Activated T-cell treated with anti-CD3 and anti-CD28 coated beads, Interleukin-2, amount 50 U/mL, for 24 hours (primary cell): Measurements from ENCODE around the gene THSD4.
"Not testable (repeated sequence)": the region's sequence is repeated elsewhere in the genome, so short reads cannot be mapped to it uniquely, and the experiment has no call there.

Experiments
- DNase-seq: peaks from one replicate; pipeline ENCODE4 v3.0.0-alpha.2; 2020
- H3K27ac Mint-ChIP-seq: 2 replicates; pipeline ENCODE4 v1.8.0; 2020; ENCODE audit warnings: mild to moderate bottlenecking, mixed read lengths
- H3K27me3 Mint-ChIP-seq: 2 replicates; pipeline ENCODE4 v1.8.0; 2020; ENCODE audit warnings: mixed read lengths
- H3K36me3 Mint-ChIP-seq: 2 replicates; pipeline ENCODE4 v1.8.0; 2020; ENCODE audit warnings: low read depth, mixed read lengths
- H3K4me1 Mint-ChIP-seq: 2 replicates; pipeline ENCODE4 v1.8.0; 2020; ENCODE audit warnings: low read depth, mixed read lengths
- H3K4me3 Mint-ChIP-seq: 2 replicates; pipeline ENCODE4 v1.8.0; 2020; ENCODE audit warnings: mild to moderate bottlenecking, moderate library complexity, mixed read lengths
- H3K9me3 Mint-ChIP-seq: 2 replicates; pipeline ENCODE4 v1.8.0; 2020; ENCODE audit warnings: mixed read lengths

The THSD4 gene

DNA sequence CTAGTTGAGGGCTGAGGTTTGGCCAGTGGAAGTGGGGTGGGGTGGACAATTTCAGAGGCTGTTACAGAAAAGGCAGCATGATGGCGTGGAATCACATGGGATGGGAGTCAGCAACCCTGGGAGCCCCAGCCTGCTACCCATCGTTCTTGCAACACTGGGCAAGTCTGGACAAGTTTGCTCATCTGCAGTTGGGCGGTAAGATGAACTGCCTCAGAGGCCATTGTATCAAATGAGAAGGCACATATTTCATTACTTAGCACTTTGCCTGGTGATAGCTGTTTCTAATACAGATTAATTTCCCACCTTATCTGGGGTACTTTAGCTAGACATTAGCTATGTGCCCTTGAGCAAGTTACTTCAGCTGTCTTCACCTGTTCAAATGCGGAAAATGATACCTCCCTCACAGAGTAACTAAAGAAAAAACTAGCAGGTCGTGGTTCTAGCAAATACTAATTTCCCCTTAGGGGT is 248.9 kb downstream of the THSD4 start:
- peaks cover 4% of the 10 kb centered on the region for H3K27me3 Mint-ChIP-seq

DNA sequence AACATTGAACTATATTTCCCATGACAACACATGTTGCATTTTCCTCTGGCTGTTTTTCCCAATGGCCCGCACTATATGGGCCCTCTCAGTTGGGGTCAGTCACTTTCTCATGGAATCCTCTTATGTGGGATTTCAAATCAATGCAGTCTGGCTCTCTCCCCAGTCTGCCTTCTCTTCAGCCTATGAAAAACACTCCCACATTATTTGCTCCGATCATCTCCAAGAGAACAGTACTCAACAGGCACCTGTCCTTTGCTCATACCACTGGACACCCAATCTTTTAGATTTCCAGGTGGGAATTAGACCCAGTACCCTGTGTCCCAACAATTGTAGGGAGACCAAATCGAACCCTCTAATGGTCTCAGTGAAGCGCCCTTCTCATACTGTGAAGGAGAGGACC is 251.3 kb downstream of the THSD4 start:
- Mint-ChIP-seq H3K9me3 (peaks cover 16% of the 10 kb centered on the region), H3K4me3 (no peak overlapping the region), H3K36me3 (peaks cover 2% of the 10 kb centered on the region), H3K27ac (no peak overlapping the region), H3K27me3 (peaks cover 4% of the 10 kb centered on the region), H3K4me1 (no peaks in the 10 kb centered on the region)
- no peak for DNase-seq

More for the DNA sequence above, 248.9 kb downstream of the THSD4 start:
- H3K36me3 Mint-ChIP-seq = no peaks in the 10 kb centered on the region
- no peak overlapping the region for H3K27ac Mint-ChIP-seq
- no peaks in the 10 kb centered on the region for H3K4me1 Mint-ChIP-seq
- peaks cover 7% of the 10 kb centered on the region for H3K9me3 Mint-ChIP-seq
- H3K4me3 Mint-ChIP-seq = no peak overlapping the region
- no peak for DNase-seq

DNA sequence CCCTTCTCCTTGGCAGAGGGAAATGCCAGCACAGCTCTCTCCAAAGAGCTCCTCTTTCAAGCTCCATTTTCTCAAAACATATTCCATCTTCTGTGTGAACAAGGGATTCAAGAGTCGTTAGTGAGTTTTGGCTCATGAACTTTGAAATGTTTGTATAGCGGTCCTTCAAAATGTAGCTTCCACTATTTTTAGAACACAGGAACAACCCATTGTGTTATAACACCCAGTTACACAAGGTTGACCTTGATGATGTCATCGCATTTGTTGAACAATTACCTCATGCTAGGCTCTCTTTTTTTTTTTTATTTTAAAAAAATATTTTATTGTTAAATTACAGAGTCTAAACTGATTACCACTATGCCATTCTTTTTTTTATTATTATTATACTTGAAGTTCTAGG is 251.7 kb downstream of the THSD4 start:
- peaks cover 4% of the 10 kb centered on the region for H3K27me3 Mint-ChIP-seq
- H3K27ac Mint-ChIP-seq = no peak overlapping the region
- H3K9me3 Mint-ChIP-seq = peaks cover 16% of the 10 kb centered on the region
- no peak overlapping the region for H3K4me3 Mint-ChIP-seq
- H3K4me1 Mint-ChIP-seq = peaks cover 1% of the 10 kb centered on the region
- peaks cover 2% of the 10 kb centered on the region for H3K36me3 Mint-ChIP-seq
- DNase-seq = no peak

DNA sequence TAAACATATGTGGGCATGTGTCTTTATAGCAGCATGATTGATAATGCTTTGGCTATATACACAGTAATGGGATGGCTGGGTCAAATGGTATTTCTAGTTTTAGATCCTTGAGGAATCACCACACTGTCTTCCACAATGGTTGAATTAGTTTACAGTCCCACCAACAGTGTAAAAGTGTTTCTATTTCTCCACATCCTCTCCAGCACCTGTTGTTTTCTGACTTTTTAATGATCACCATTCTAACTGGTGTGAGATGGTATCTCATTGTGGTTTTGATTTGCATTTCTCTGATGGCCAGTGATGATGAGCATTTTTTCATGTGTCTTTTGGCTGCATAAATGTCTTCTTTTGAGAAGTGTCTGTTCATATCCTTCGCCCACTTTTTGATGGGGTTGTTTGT is 252.5 kb downstream of the THSD4 start:
- not testable (repeated sequence) for H3K27ac Mint-ChIP-seq, H3K27me3 Mint-ChIP-seq, H3K4me3 Mint-ChIP-seq

DNA sequence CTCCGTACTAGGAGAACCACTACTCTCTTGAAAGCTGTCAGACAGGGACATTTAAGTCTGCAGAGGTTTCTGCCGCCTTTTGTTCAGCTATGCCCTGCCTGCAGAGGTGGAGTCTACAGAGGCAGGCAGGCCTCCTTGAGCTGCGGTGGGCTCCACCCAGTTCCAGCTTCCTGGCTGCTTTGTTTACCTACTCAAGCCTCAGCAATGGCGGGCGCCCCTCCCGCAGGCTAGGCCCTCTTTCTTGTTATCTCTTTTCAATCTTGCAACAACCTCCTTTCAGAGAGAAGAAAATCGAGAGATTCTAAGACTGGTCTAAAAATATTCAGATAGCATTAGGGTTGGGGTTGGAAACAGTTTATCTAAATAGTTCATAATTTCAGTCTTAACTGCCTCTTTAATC is 257.5 kb downstream of the THSD4 start:
- H3K4me1 Mint-ChIP-seq = peaks cover 26% of the 10 kb centered on the region
- not testable (repeated sequence) for H3K36me3 Mint-ChIP-seq

More for the DNA sequence above, 252.5 kb downstream of the THSD4 start:
- H3K9me3 Mint-ChIP-seq = peaks cover 16% of the 10 kb centered on the region
- not testable (repeated sequence) for H3K36me3 Mint-ChIP-seq, DNase-seq, H3K4me1 Mint-ChIP-seq

DNA sequence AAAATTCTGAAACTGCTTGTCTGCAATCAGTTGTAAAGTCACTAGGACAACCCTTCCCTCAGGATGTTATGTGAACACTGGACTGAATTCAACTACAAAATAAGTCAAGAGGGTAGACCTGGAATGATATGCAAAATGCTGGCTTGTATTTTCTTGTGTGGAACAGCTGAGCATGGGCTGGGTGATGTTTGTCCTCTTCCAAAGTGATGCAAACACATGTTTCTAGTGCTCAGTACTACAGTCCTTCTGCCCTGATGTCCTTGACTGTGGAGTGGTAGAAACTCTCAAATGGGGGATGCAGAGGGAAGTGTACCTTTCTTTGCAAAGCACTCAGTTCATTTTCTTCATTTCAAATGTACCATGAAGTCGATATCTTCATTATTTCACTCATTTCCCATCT is 258.6 kb downstream of the THSD4 start:
- no peak for DNase-seq
- Mint-ChIP-seq H3K9me3 (peaks cover 9% of the 10 kb centered on the region), H3K4me1 (peaks cover 26% of the 10 kb centered on the region), H3K27me3 (peaks cover 13% of the 10 kb centered on the region), H3K4me3 (no peak overlapping the region), H3K27ac (no peak overlapping the region), H3K36me3 (peaks cover 2% of the 10 kb centered on the region)

More for the DNA sequence above, 257.5 kb downstream of the THSD4 start:
- Mint-ChIP-seq H3K4me3 (peak overlapping the region; percentile 14), H3K27me3 (peaks cover 13% of the 10 kb centered on the region), H3K27ac (peak overlapping the region; percentile 61)
- DNase-seq = peak; percentile 30
- H3K9me3 Mint-ChIP-seq = not testable (repeated sequence)

DNA sequence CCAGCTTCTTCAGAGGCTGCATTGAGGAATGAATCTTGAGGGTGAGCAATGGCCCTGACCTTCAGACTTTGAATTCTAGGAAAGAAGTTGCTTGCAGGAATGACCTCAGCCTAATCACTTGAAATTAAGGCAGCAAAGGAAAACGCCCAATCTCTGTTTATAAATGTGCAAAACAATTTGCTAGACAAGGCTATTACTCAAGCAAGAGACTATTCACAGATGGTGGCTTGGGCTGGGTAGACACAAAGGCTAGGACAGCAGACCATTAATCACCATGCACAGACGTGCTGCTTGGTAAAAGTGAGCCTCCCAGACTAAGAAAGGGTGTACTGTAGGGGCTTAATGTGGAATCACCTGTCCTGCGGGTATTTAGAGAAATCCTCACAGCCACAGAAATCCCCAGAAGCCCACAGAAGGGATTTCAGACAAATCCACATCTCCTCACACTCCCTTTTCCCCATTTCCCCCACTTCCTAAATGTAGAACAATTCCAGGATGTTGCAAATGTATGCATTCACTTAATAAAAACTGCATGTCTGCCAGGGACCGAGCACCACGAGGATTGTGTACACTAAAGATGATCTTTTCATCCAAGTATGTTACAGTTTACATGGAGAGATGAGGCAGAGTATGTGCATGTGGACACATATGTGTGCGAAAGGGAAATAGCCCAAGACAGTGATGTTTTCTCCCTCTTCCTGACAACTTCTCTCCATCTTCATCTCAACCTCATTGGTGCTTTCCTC is 259.5 kb downstream of the THSD4 start:
- peaks cover 13% of the 10 kb centered on the region for H3K27me3 Mint-ChIP-seq
- H3K4me3 Mint-ChIP-seq = no peak overlapping the region
- DNase-seq = no peak
- H3K27ac Mint-ChIP-seq = no peak overlapping the region
- peaks cover 8% of the 10 kb centered on the region for H3K9me3 Mint-ChIP-seq
- H3K36me3 Mint-ChIP-seq = peaks cover 1% of the 10 kb centered on the region
- H3K4me1 Mint-ChIP-seq = peaks cover 26% of the 10 kb centered on the region

DNA sequence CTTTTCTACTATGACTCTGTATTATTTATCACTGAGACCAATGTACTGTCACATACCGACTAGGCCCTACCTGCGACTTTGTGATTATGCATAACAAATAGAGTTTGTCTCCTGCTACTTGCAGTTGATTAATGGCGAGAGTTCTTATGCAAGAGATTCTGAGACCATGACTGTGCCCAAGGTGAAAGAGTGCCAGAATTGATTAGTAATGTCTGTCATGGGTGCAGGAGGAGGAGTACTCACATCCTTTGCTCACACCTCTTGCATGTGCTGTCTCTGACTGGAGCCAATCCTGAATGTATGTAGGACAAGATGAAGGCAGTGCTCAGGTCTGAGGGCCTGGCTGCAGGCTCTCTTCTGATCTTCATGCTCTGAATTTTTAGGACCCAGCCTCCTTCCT is 260.7 kb downstream of the THSD4 start:
- no peaks in the 10 kb centered on the region for H3K9me3 Mint-ChIP-seq
- no peaks in the 10 kb centered on the region for H3K36me3 Mint-ChIP-seq
- H3K4me1 Mint-ChIP-seq = peaks cover 26% of the 10 kb centered on the region
- no peak overlapping the region for H3K4me3 Mint-ChIP-seq
- peaks cover 13% of the 10 kb centered on the region for H3K27me3 Mint-ChIP-seq
- H3K27ac Mint-ChIP-seq = no peak overlapping the region
- DNase-seq = no peak

DNA sequence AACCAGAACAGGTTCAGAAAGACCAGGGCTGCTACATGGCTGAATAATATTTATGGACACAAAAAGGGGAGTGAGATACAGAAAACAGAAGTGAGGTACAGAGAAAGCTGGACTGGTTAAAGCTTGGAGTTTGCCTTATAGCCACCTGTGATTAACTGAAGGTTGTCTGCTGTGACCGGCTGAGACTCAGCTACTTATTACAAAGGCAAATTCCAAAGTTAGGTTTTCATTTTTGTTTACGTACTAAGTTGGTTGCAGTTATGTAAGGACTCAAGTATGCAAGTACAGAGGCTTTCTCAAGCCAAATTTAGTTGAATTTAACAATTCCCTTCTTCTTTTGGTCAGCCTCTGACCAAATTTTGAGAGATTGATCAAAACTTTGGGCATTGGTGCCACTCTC is 264.6 kb downstream of the THSD4 start:
- no peak overlapping the region for H3K27ac Mint-ChIP-seq
- no peaks in the 10 kb centered on the region for H3K36me3 Mint-ChIP-seq
- H3K4me3 Mint-ChIP-seq = no peak overlapping the region
- H3K27me3 Mint-ChIP-seq = peaks cover 15% of the 10 kb centered on the region
- H3K4me1 Mint-ChIP-seq = peaks cover 6% of the 10 kb centered on the region
- H3K9me3 Mint-ChIP-seq = no peaks in the 10 kb centered on the region
- DNase-seq = no peak

DNA sequence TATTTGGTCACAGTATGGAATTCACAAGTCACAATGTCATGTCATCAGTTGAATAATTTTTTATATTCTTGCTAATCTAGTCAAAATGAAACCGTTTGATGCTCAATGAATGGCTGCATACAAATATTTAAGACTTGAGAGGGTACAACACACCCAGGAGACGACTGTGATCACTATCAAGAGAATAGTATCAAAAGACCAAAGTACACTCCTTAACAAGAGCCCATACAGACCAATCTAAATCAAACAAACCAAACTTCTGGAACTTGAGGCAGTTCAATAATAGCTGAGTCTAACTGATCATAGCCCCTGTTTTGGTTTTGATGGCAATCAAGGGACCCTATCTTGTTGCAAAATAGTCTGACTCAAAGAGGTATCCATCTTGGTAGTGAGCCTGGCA is 265.1 kb downstream of the THSD4 start:
- no peak overlapping the region for H3K4me3 Mint-ChIP-seq

DNA sequence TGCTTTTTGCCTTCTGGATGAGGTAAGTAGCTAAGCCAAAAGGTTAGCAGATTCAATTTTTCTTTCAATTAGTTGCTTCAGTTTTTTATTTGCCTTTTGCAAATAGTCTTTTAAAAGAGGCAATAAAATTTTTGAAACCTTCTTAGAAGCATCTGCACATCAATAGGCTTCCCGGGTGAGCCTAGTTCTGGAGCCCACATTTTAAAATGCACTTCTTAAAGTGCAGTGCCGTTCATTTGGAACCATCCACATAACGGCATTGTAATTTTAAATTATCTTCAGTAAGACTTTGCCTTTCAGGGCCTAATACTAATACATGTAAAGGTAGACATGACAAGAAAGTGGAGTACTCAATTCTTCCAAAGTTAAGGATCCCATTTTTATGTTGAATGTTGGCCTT is 269.2 kb downstream of the THSD4 start:
- Mint-ChIP-seq H3K36me3 (no peaks in the 10 kb centered on the region), H3K27ac (no peak overlapping the region), H3K27me3 (peaks cover 35% of the 10 kb centered on the region), H3K9me3 (peaks cover 5% of the 10 kb centered on the region), H3K4me1 (peaks cover 8% of the 10 kb centered on the region), H3K4me3 (no peak overlapping the region)
- no peak for DNase-seq

More for the DNA sequence above, 265.1 kb downstream of the THSD4 start:
- DNase-seq = no peak
- no peaks in the 10 kb centered on the region for H3K36me3 Mint-ChIP-seq
- peaks cover 1% of the 10 kb centered on the region for H3K4me1 Mint-ChIP-seq
- H3K27ac Mint-ChIP-seq = no peak overlapping the region
- no peaks in the 10 kb centered on the region for H3K9me3 Mint-ChIP-seq
- peaks cover 19% of the 10 kb centered on the region for H3K27me3 Mint-ChIP-seq

DNA sequence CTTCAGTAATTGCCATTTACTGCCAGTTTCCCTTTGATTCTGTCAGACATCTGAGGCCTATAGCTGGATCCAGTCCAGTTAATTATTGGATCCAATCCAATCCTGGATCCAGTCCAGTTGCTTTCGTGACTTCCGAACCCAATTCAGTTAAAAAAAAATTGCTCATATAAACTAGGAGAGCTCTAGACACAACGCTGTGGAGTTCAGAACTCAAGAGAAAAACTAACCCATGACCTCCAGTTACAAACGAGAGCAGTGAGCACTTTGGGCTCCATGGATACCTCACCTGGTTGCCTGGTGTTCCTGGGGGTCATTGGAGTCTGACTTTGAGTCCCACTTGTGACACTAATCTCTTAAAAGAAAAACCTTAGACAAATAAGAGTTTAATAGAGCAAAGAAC is 269.8 kb downstream of the THSD4 start:
- Mint-ChIP-seq H3K36me3 (no peaks in the 10 kb centered on the region), H3K4me1 (peaks cover 8% of the 10 kb centered on the region), H3K9me3 (peaks cover 5% of the 10 kb centered on the region), H3K4me3 (no peak overlapping the region), H3K27me3 (peaks cover 35% of the 10 kb centered on the region), H3K27ac (no peak overlapping the region)
- DNase-seq = no peak

DNA sequence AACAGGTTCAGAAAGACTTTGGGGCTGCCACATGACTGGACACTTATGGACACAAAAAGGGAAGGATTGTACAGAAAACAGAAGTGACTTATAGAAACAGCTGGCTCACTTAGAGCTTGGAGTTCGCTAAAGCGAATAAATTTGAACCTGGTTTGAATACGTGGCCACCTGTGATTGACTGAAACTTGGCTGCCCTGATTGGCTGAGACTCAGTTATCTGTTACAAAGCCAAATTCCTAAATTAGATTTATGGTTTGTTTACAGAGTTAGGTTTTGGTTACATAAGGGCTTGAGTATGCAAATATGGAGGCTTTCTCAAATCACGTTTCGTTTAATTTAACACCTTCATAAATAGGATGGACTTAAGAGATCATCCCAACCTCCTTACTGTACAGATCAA is 270.2 kb downstream of the THSD4 start:
- no peak overlapping the region for H3K4me3 Mint-ChIP-seq
- H3K27me3 Mint-ChIP-seq = peaks cover 36% of the 10 kb centered on the region
- H3K27ac Mint-ChIP-seq = no peak overlapping the region
- DNase-seq = no peak
- no peaks in the 10 kb centered on the region for H3K36me3 Mint-ChIP-seq
- H3K9me3 Mint-ChIP-seq = peaks cover 5% of the 10 kb centered on the region
- peaks cover 8% of the 10 kb centered on the region for H3K4me1 Mint-ChIP-seq

DNA sequence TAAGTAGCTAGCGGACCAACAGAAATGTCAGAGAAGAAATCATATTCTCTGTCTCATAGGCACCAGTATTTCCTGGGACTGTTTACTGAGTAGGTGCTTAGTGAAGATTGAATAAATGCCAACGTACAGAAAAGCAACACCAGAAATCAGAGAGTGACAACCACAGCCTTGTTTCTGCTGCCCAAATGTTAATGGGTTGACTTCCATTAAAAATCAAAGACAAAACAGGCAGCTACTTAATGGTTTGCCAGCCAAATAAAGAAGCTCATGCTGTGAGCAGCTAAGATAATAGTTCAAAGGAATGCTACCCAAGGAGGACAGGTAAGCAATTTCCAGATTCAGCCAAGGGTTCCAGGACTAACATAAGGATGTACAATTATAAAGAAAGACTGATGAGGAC is 270.7 kb downstream of the THSD4 start:
- H3K4me1 Mint-ChIP-seq = peaks cover 8% of the 10 kb centered on the region
- H3K27me3 Mint-ChIP-seq = peaks cover 38% of the 10 kb centered on the region
- no peak overlapping the region for H3K4me3 Mint-ChIP-seq
- no peak overlapping the region for H3K27ac Mint-ChIP-seq
- H3K36me3 Mint-ChIP-seq = no peaks in the 10 kb centered on the region
- no peak for DNase-seq
- H3K9me3 Mint-ChIP-seq = peaks cover 5% of the 10 kb centered on the region

DNA sequence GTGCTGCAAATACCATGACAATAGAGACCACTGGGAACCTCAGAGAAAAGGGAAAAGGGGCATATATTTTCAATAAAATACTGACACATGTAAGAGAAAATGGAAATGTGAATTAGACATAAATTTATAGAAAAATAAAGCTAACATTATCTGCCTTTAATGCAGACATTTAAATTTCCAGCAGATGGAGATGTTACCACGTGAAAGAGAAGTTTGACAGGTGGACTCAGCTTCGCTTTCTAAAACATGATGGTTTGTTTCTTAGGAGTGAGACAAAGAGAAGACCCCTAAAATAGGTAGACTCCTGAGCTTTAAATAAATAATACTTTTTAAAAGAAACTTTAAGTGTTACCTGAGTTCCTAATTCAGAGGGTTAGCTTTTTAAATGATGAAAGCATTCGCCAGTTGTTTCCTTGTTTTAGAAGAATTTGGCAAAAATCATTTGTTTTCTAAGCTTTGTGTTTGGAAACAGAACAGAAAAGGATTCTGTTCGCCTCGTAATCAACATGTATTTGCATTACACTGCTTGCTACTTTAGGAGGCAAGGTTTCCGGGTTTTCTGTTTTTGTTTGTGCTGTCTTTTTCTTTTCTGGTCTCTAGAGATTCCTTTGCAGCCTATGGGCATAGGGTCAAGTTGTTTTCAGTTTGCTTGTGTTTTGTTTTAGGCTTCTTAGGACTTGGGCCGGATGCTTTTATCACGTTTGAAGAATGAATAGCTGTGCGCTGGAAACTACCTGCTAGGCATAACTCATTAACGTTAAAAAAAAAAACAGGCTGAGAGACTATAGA is 271.4 kb downstream of the THSD4 start:
- Mint-ChIP-seq H3K4me3 (no peak overlapping the region), H3K27ac (no peak overlapping the region), H3K36me3 (no peaks in the 10 kb centered on the region), H3K4me1 (peaks cover 8% of the 10 kb centered on the region), H3K27me3 (peaks cover 38% of the 10 kb centered on the region), H3K9me3 (peaks cover 5% of the 10 kb centered on the region)
- no peak for DNase-seq
